Measurements from ENCODE around the gene SLC9A3. TPM values are rescaled to one million over a fixed set of nuclear protein-coding genes. Genes with fewer than 3 reads are reported as not detected.
"Not testable (repeated sequence)": the region's sequence is repeated elsewhere in the genome, so short reads cannot be mapped to it uniquely, and the experiment has no call there.

Gene SLC9A3
- total RNA-seq, 1 donor from 2014 or later: 3.3 TPM

DNA sequence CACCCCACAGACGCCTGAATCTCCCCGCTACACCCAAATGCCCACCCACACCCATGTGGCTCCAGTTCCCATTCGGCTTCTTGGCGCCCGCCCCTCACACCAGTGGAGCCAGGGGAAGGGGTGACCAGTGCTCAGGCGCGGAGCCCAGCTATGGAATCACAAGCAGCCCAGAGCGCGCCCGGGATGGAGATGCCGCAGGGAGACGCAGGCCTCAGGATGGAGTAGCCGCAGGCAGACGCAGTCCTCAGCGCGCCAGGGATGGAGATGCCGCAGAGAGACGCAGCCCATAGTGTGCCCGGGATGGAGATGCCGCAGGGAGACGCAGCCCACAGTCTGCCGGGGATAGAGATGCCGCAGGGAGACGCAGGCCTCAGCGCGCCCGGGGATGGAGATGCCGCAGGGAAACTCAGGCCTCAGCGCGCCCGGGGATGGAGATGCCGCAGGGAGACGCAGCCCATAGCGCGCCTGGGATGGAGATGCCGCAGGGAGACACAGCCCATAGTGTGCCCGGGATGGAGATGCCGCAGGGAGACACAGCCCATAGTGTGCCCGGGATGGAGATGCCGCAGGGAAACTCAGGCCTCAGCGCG is 16.2 kb downstream of the SLC9A3 start:
- H3K4me1 Mint-ChIP-seq; H3K36me3 Mint-ChIP-seq (ENCODE audit: low read depth); H3K27ac Mint-ChIP-seq; DNase-seq; H3K27me3 Mint-ChIP-seq; H3K9me3 Mint-ChIP-seq; H3K4me3 Mint-ChIP-seq; intact Hi-C loops (cut with micrococcal nuclease): not testable (repeated sequence)

DNA sequence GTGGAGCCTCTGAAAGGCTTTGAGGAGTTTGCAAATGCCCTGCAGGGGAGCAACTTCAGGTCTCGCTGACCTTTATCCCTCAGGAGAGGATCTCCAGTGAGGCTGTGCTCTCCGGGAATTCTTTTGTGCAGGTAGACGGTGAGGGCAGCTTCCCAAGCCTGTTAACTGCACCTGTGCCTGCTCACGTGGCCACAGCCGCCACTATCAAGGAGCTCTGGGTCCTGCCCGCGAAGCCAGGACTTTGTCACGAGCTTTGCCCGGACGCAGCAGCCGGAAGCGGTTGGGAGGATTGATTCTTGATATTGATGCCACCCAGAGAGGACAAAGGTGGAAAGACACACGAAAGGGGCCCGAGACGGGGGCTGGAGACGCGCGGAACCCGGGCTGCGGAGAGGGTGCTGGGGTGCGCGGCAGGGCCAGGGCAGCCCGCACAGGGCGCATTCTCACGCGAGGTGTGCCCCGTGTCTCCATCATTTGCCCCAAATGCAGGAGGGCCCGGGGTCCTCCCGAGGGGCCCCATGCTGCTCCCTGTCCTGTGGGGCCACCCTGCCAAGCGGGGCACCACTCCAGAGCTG is 18.2 kb downstream of the SLC9A3 start:
- DNase-seq: no peak
- intact Hi-C loops (cut with micrococcal nuclease): no loop called here
- Mint-ChIP-seq H3K4me1 (no peaks in the 10 kb centered on the region), H3K9me3 (no peaks in the 10 kb centered on the region), H3K36me3 (ENCODE audit: low read depth) (no peaks in the 10 kb centered on the region), H3K27ac (no peak overlapping the region), H3K27me3 (peaks cover 9% of the 10 kb centered on the region), H3K4me3 (no peak overlapping the region)

DNA sequence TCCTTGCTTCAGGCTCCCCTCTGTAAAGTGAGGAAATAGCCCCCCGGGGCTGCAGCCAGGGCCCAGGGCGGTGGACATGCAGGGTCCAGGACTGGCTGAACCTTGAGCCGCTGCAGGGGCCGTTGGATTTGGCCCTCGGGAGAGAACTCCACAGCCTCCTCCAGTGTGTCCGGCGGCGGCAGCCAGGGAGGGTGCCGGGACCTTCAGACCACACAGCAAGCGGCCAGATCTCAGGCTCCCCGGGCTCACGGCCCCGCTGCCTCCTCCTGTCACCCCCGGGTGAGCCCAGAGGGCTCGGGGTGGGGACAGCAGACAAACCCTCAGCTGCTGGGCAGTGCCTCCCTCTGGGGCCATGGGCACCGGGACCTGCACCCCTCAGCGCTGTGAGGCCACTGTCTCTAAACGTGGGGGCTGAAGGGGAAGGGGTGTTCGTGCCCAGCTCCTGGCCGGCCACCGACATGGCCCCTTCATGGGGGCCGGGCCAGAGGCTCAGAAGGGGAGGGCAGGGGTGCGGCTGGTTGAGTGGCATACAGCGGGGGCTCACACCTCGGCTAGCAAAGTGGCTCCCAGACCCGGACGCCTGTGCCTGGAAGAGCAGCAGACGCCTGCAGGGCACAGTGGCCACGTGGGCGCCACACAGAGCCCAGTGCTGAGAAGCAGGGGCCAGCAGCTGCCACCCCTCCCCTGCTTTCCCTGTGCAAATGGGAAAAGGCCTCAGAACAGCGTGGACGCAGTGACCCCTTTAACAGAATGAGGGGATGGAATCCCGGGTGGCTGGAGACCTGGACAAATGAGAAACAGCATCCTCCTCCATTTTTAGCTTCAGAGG is 19.7 kb downstream of the SLC9A3 start:
- Mint-ChIP-seq H3K27me3 (peaks cover 9% of the 10 kb centered on the region), H3K9me3 (no peaks in the 10 kb centered on the region), H3K4me3 (no peak overlapping the region), H3K27ac (no peak overlapping the region), H3K4me1 (no peaks in the 10 kb centered on the region), H3K36me3 (ENCODE audit: low read depth) (no peaks in the 10 kb centered on the region)
- intact Hi-C loops (cut with micrococcal nuclease): no loop called here
- no peak for DNase-seq

DNA sequence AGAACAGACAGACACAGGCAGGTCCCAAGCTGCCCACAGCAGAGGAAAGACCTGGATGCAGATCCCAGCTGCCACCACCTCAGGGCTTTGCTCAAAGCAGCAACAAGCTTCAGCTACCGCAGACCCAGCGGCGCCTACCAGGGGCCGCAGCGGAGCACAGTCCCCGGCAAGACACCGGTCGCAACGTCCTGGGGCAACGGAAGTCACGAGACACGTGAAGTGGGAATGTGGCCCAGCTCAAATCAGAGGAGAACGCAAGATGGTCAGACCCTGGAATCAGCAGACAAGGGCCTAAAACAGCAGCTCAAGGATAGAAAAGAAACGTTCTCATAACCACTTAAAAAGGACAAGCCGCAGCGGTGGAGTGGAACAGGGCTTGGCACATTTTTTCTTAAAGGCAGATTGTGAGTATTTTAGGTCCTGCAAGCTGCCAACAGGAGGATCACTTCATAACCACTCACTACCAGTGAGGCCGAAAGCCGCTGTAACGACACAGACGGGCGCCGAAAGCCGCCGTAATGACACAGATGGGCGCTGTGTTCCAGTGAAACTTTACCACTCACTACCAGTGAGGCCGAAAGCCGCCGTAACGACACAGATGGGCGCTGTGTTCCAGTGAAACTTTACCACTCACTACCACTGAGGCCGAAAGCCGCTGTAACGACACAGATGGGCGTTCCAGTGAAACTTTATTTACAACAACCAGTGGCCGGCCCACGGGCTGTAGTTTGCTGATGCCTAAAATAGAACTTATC is 21.7 kb downstream of the SLC9A3 start:
- Mint-ChIP-seq H3K4me3 (no peak overlapping the region), H3K36me3 (ENCODE audit: low read depth) (no peaks in the 10 kb centered on the region), H3K27me3 (peaks cover 9% of the 10 kb centered on the region), H3K4me1 (no peaks in the 10 kb centered on the region), H3K27ac (no peak overlapping the region), H3K9me3 (no peaks in the 10 kb centered on the region)
- intact Hi-C loops (cut with micrococcal nuclease): no loop called here
- no peak for DNase-seq

DNA sequence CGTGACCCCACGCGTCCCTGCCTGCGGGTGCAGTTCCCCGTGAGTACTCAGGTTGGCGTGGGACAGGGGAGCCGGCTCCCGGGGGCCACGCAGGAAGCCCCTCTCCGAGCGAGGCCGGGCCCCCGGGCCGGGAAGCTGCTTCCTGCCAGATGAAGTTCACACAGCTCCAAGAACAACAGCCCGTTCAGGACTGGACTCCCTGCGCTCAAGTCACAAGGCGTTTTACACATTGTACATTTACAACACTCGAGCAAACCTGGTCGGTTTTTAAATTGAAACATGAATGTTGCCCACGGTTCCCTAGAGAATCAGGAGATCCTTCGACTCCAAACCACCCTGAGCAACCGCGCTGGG is 22.4 kb downstream of the SLC9A3 start:
- Mint-ChIP-seq H3K27me3 (peaks cover 9% of the 10 kb centered on the region), H3K9me3 (no peaks in the 10 kb centered on the region), H3K36me3 (ENCODE audit: low read depth) (no peaks in the 10 kb centered on the region), H3K27ac (no peak overlapping the region), H3K4me1 (no peaks in the 10 kb centered on the region), H3K4me3 (no peak overlapping the region)
- no peak for DNase-seq
- intact Hi-C loops (cut with micrococcal nuclease): no loop called here

DNA sequence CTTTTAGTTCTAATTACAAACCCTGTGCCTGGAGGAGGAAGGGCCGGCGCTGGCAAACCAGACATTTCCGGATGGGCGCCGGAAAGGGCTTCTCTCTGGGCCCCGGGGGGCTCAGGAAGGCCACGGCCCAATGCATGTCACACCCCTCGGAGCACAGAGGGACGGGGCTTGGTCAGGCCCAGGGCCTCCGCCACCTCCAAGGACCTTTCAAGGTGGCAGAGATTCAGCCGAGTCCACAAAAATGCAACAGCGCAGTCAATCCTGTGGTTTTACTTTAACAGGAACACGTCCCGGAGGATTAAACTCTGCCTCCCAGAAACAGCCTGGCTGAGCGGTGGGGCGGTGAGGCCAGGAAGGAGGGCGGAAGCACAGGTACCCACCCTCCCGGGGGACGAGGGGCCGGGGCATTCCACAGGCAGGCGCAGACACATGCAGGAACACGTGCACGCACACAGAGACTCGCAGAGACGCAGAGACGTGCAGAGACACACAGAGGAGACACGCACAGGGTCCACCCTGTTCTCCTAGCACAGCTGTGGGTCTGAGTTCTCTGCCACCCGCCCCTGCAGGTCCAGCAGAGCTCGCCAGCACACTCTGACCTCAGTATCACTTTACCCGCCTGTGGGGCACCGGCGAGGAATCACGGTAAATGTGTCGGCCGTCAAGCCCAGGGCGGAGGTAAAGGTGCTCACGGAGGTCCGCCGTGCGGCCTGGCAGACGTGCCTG is 23.0 kb downstream of the SLC9A3 start:
- H3K27me3 Mint-ChIP-seq: peaks cover 9% of the 10 kb centered on the region
- H3K27ac Mint-ChIP-seq: no peak overlapping the region
- H3K4me1 Mint-ChIP-seq: no peaks in the 10 kb centered on the region
- intact Hi-C loops (cut with micrococcal nuclease): no loop called here
- no peak overlapping the region for H3K4me3 Mint-ChIP-seq
- no peak for DNase-seq
- H3K9me3 Mint-ChIP-seq: no peaks in the 10 kb centered on the region
- no peaks in the 10 kb centered on the region for H3K36me3 Mint-ChIP-seq (ENCODE audit: low read depth)

DNA sequence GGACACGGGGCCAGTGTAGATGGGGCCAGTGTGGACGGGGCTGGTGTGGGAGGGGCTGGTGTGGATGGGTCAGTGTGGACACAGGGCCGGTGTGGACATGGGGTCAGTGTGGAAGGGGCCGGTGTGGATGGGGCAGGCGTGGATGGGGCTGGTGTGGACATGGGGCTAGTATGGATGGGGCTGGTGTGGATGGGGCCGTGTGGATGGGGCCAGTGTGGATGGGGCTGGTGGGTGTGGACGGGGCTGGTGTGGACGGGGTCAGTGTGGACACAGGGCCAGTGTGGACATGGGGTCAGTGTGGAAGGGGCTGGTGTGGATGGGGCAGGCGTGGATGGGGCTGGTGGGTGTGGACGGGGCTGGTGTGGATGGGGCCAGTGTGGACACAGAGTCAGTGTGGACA is 23.8 kb downstream of the SLC9A3 start:
- intact Hi-C loops (cut with micrococcal nuclease): no loop called here
- H3K9me3 Mint-ChIP-seq: no peaks in the 10 kb centered on the region
- peaks cover 9% of the 10 kb centered on the region for H3K27me3 Mint-ChIP-seq
- DNase-seq: no peak
- H3K4me3 Mint-ChIP-seq: no peak overlapping the region
- H3K4me1 Mint-ChIP-seq: no peaks in the 10 kb centered on the region
- no peaks in the 10 kb centered on the region for H3K36me3 Mint-ChIP-seq (ENCODE audit: low read depth)
- no peak overlapping the region for H3K27ac Mint-ChIP-seq

DNA sequence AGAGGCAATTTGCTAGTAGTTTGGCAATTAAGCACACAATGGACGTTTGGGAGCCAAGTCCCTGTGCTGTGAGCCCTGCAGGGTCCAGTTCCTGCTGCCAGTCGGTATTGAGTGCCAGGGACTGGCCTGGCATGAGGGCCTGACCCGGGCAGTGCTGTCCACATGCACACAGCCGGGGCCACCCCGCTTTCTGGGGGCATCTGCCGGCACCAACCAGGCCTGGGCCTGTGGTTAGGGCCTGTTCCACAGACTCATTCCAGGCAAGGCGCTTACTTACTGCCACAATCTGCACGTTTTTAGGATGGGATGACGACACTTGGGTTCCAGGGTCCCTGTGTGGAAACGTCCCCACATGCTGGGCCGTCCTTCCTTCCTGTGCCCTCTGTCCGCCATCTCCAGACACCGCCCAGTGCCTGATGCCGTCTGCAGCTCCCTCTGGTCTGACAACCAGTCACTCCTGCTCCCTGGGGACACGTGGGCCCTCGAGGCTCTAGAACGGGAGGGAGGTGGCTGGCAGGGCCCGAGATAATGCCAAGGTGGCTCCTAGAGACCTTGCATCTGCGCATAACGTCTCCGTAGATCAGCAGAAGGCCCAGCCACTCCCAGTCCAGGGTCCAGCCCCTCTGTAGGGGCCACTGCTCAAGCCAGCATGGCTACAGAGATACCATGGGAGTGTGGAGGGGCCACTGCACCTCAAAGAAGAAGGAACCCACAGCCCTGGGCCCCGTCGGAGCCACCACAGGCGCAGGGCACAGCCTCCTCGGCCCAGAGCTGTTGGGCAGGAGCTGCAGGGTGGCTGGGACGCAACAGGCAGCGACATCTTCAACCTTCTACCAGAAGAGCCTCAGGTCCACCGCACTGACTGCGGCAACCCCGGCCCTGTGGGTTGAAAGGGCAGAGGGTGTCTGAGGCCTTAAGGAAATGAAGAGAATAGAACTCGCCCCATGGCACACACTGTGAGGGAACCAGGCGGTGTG is 24.7 kb downstream of the SLC9A3 start:
- DNase-seq: no peak
- no peaks in the 10 kb centered on the region for H3K4me1 Mint-ChIP-seq
- intact Hi-C loops (cut with micrococcal nuclease): no loop called here
- H3K27ac Mint-ChIP-seq: no peak overlapping the region
- H3K36me3 Mint-ChIP-seq (ENCODE audit: low read depth): no peaks in the 10 kb centered on the region
- peaks cover 9% of the 10 kb centered on the region for H3K27me3 Mint-ChIP-seq
- no peaks in the 10 kb centered on the region for H3K9me3 Mint-ChIP-seq
- H3K4me3 Mint-ChIP-seq: no peak overlapping the region

DNA sequence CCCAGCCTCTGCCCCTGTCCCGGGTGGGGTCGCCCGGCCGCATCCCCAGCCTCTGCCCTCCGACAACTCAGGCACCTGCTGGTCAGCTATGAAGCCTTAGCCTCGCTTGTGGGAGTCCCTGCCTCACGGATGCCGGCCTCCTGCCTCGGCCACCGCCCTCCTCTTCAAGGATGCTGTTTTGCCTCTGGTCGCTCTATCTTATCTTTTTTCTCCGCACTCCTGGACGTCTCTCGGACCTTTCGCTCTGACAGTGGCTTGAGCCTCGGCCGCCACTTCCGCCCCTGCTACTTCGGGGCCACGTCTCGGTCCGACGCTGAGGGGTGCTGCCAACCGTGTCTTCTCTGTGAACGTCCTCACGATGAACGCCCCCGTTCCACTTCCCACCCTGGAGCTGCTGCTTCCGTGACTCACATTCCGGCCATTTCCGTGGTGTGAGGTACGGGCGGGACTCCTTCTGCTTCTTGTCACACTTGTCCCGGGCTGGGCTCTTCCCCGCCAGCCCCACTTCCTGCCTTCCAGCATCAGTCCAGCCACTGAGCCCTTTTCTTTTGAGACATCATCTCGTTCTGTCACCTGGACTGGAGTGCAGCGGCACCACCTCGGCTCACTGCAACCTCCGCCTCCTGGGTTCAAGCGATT is 26.3 kb downstream of the SLC9A3 start:
- Mint-ChIP-seq H3K4me1 (no peaks in the 10 kb centered on the region), H3K36me3 (ENCODE audit: low read depth) (no peaks in the 10 kb centered on the region), H3K4me3 (no peak overlapping the region), H3K9me3 (no peaks in the 10 kb centered on the region), H3K27ac (no peak overlapping the region), H3K27me3 (peaks cover 6% of the 10 kb centered on the region)
- intact Hi-C loops (cut with micrococcal nuclease): no loop called here
- no peak for DNase-seq

DNA sequence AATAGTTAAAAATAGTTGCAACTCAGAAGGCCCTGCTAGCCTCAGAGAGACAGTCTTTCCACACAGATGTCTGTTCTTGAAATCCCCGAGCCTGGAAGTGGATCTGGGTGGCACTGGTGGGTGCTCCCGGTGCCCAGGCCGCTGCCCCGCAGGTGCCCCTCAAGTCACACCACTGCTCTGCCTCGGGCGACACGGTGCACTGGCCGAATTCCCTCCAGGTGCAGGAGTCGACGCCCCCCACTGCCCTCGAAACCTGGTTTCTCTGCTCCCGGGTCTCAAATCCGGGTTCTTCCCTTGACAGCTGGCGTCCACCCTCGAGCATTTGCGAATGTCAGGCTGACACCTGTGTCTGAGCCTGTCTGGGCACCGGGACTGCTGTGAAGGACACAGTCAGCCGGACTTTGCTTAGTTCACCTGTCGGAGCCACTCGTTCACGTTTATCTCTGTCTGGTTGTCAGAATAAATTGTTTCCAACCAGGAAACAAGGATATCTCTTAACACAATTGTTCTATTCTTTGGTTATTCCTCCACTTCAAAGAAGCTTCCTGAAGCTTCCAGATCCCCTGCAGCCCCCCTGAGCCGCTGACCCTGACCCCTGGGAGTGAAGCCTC is 27.1 kb downstream of the SLC9A3 start:
- intact Hi-C loops (cut with micrococcal nuclease): no loop called here
- Mint-ChIP-seq H3K9me3 (no peaks in the 10 kb centered on the region), H3K27ac (no peak overlapping the region), H3K27me3 (peaks cover under 1% of the 10 kb centered on the region), H3K36me3 (ENCODE audit: low read depth) (no peaks in the 10 kb centered on the region), H3K4me3 (no peak overlapping the region), H3K4me1 (no peaks in the 10 kb centered on the region)
- no peak for DNase-seq

DNA sequence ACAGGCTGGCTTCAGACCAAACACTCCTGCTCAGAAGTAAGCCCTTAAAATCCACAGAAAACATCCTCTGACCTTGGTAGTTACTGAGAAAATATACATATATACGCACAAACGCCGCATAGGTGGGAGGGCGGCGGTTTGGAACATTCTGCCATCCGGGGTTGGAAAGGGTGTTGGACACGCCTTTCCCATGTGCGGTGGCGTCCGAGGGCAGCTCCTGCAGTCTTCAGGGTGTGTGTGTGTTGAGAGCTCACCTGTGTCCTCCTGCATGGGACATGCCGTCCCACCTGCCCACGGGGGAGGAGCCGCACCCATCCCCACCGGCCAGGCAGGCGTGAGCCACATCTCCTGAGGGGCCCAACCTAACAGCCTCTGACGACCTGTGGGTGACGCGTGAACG is 28.2 kb downstream of the SLC9A3 start:
- H3K9me3 Mint-ChIP-seq: no peaks in the 10 kb centered on the region
- H3K36me3 Mint-ChIP-seq (ENCODE audit: low read depth): no peaks in the 10 kb centered on the region
- intact Hi-C loops (cut with micrococcal nuclease): no loop called here
- no peaks in the 10 kb centered on the region for H3K4me1 Mint-ChIP-seq
- H3K4me3 Mint-ChIP-seq: no peak overlapping the region
- no peak overlapping the region for H3K27ac Mint-ChIP-seq
- DNase-seq: no peak
- H3K27me3 Mint-ChIP-seq: no peaks in the 10 kb centered on the region

DNA sequence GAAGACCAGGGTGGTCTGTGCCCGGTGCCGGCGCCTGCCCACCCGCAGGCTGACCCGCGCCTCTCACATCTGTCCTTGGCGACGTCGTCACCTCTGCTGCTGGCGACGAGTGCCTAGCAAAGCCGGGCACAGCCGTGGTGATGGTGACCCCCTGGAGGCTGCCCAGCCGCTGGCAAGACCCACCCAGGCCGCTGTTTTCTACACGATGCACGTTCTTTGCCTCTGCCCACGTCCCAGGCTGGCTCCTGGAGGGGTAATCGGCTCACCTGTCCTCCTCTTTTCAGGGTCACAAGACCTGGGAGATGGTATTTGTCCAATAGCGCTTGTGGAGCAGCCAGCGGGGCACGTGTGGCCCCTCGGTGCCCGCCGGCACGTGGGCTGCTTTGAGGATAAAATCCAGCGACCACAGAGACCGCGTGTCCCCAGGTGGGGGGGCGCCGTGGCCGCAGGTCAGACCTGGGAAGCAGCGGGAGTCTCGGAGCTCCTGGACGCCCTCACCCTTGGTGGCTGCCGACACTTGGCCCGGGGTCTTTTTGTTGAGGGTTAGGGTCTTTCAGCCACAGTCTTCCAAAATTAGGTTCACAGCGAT is 29.5 kb downstream of the SLC9A3 start:
- intact Hi-C loops (cut with micrococcal nuclease): no loop called here
- no peak overlapping the region for H3K27ac Mint-ChIP-seq
- no peak overlapping the region for H3K4me3 Mint-ChIP-seq
- no peaks in the 10 kb centered on the region for H3K27me3 Mint-ChIP-seq
- no peak for DNase-seq
- no peaks in the 10 kb centered on the region for H3K9me3 Mint-ChIP-seq
- H3K4me1 Mint-ChIP-seq: no peaks in the 10 kb centered on the region
- no peaks in the 10 kb centered on the region for H3K36me3 Mint-ChIP-seq (ENCODE audit: low read depth)
